Sigmoid colon (tissue), 4 donors: ENCODE data around the gene RPSA.

Experiments used
- CTCF ChIP-seq, 4 experiments: fragments of 450-650 bp in 3 of 4; fragments of 200-600 bp in 1 of 4; IDR thresholded peaks; one replicate each; pipeline ENCODE4 v1.5.1; 2016 to 2019; ENCODE audit warnings: antibody characterized with exemption in 4 of 4, mild to moderate bottlenecking in 3 of 4, moderate library complexity in 2 of 4
- POLR2A ChIP-seq, 2 donors: fragments of 450-650 bp; IDR thresholded peaks; one replicate each; pipeline ENCODE4 v1.6.1; 2016; ENCODE audit warnings: antibody characterized with exemption in 2 of 2, mild to moderate bottlenecking in 2 of 2, moderate library complexity in 2 of 2
- POLR2AphosphoS5 ChIP-seq, 4 donors: sonication (generic); formaldehyde crosslinking; IDR thresholded peaks; one replicate each; pipeline ENCODE4 v1.6.1; 2017; ENCODE audit warnings: antibody characterized with exemption in 4 of 4

- TF ChIP-seq POLR2AphosphoS5 (IDR thresholded peaks at IDR 0.05) (peak in 2 of 4 donors; percentile 14 to 18), CTCF (IDR thresholded peaks at IDR 0.05) (no peak), POLR2A (IDR thresholded peaks at IDR 0.05) (no peak)
Measured at GRCh38 chr3:39435006-39435748, 28.7 kb downstream of the RPSA start.
